Measurements from ENCODE around the gene AIG1. TPM values are rescaled to one million over a fixed set of nuclear protein-coding genes. Genes with fewer than 3 reads are reported as not detected.

Gene AIG1
- total RNA-seq, 3 donors from 2014 or later (not counting 1 experiment from before 2014, with no cell fraction given): 5.6 to 8.9 (median 6.2) TPM

- Mint-ChIP-seq H3K4me3 (no peak overlapping the region), H3K27ac (no peak overlapping the region), H3K9me3 (no peaks in the 10 kb centered on the region), H3K27me3 (ENCODE audit: low read depth in 2 of 2) (no peaks in the 10 kb centered on the region), H3K36me3 (no peaks in the 10 kb centered on the region), H3K4me1 (no peaks in the 10 kb centered on the region)
- no peak for TF ChIP-seq CTCF (IDR thresholded peaks at IDR 0.05)
- WGBS (ENCODE audit: insufficient coverage): 94% methylated on average over 4 of the region's 5 CpGs
- Histone ChIP-seq H3K27ac (ENCODE audit: low read length) (no peak overlapping the region), H3K27me3 (ENCODE audit: control insufficient read depth, insufficient read depth, low read length) (no peaks in the 10 kb centered on the region), H3K9me3 (ENCODE audit: control insufficient read depth, insufficient read depth, low read length) (no peaks in the 10 kb centered on the region), H3K4me1 (ENCODE audit: control insufficient read depth, insufficient read depth, low read length) (no peaks in the 10 kb centered on the region), H3K4me3 (ENCODE audit: low read length) (no peak overlapping the region), H3K36me3 (ENCODE audit: control insufficient read depth, insufficient read depth, low read length) (no peaks in the 10 kb centered on the region)
- no peak for ATAC-seq
- intact Hi-C loops (cut with micrococcal nuclease): no loop called here
- no peak for DNase-seq
These were observed 203.7 kb downstream of the AIG1 start for GRCh38 chr6:143264379-143264778.

- no peaks in the 10 kb centered on the region for H3K36me3 ChIP-seq (ENCODE audit: control insufficient read depth, insufficient read depth, low read length)
- H3K9me3 Mint-ChIP-seq: no peaks in the 10 kb centered on the region
- no peaks in the 10 kb centered on the region for H3K36me3 Mint-ChIP-seq
- H3K4me1 ChIP-seq (ENCODE audit: control insufficient read depth, insufficient read depth, low read length): no peaks in the 10 kb centered on the region
- no peak for TF ChIP-seq CTCF (IDR thresholded peaks at IDR 0.05)
- no peaks in the 10 kb centered on the region for H3K4me1 Mint-ChIP-seq
- 98% methylated on average over 2 of the region's 4 CpGs for WGBS (ENCODE audit: insufficient coverage)
- ATAC-seq: no peak
- no peak overlapping the region for H3K27ac ChIP-seq (ENCODE audit: low read length)
- DNase-seq: no peak
- no peak overlapping the region for H3K4me3 Mint-ChIP-seq
- H3K4me3 ChIP-seq (ENCODE audit: low read length): no peak overlapping the region
- H3K27ac Mint-ChIP-seq: no peak overlapping the region
- no peaks in the 10 kb centered on the region for H3K27me3 Mint-ChIP-seq (ENCODE audit: low read depth in 2 of 2)
- H3K27me3 ChIP-seq (ENCODE audit: control insufficient read depth, insufficient read depth, low read length): no peaks in the 10 kb centered on the region
- H3K9me3 ChIP-seq (ENCODE audit: control insufficient read depth, insufficient read depth, low read length): no peaks in the 10 kb centered on the region
- intact Hi-C loops (cut with micrococcal nuclease): no loop called here
These were observed 204.5 kb downstream of the AIG1 start for GRCh38 chr6:143264986-143265764.

- WGBS (ENCODE audit: insufficient coverage): 92% methylated on average over 2 of the region's 2 CpGs
- H3K9me3 Mint-ChIP-seq: no peaks in the 10 kb centered on the region
- no peak overlapping the region for H3K4me3 Mint-ChIP-seq
- intact Hi-C loops (cut with micrococcal nuclease): no loop called here
- Histone ChIP-seq H3K36me3 (ENCODE audit: control insufficient read depth, insufficient read depth, low read length) (no peaks in the 10 kb centered on the region), H3K27me3 (ENCODE audit: control insufficient read depth, insufficient read depth, low read length) (no peaks in the 10 kb centered on the region), H3K4me1 (ENCODE audit: control insufficient read depth, insufficient read depth, low read length) (no peaks in the 10 kb centered on the region), H3K9me3 (ENCODE audit: control insufficient read depth, insufficient read depth, low read length) (no peaks in the 10 kb centered on the region), H3K27ac (ENCODE audit: low read length) (no peak overlapping the region), H3K4me3 (ENCODE audit: low read length) (no peak overlapping the region)
- no peak for DNase-seq
- TF ChIP-seq CTCF (IDR thresholded peaks at IDR 0.05): no peak
- no peak for ATAC-seq
- no peaks in the 10 kb centered on the region for H3K4me1 Mint-ChIP-seq
- H3K27ac Mint-ChIP-seq: no peak overlapping the region
- no peaks in the 10 kb centered on the region for H3K27me3 Mint-ChIP-seq (ENCODE audit: low read depth in 2 of 2)
- H3K36me3 Mint-ChIP-seq: no peaks in the 10 kb centered on the region
These were observed 207.1 kb downstream of the AIG1 start for GRCh38 chr6:143267760-143268159.

GRCh38 chr6:143268439-143268838, 207.8 kb downstream of the AIG1 start:
- no peak overlapping the region for H3K27ac ChIP-seq (ENCODE audit: low read length)

More at GRCh38 chr6:143268439-143268838, 207.8 kb downstream of the AIG1 start:
- ATAC-seq (peak in 1 of 3 donors; percentile 30), DNase-seq (no peak)
- no peaks in the 10 kb centered on the region for H3K9me3 ChIP-seq (ENCODE audit: control insufficient read depth, insufficient read depth, low read length)
- no peak for TF ChIP-seq CTCF (IDR thresholded peaks at IDR 0.05)
- Mint-ChIP-seq H3K27me3 (ENCODE audit: low read depth in 2 of 2) (no peaks in the 10 kb centered on the region), H3K4me3 (no peak overlapping the region), H3K27ac (no peak overlapping the region), H3K9me3 (no peaks in the 10 kb centered on the region), H3K36me3 (no peaks in the 10 kb centered on the region), H3K4me1 (no peaks in the 10 kb centered on the region)
- no peaks in the 10 kb centered on the region for H3K36me3 ChIP-seq (ENCODE audit: control insufficient read depth, insufficient read depth, low read length)
- H3K4me1 ChIP-seq (ENCODE audit: control insufficient read depth, insufficient read depth, low read length): no peaks in the 10 kb centered on the region
- WGBS (ENCODE audit: insufficient coverage): 100% methylated on average over 1 of the region's 1 CpG
- H3K27me3 ChIP-seq (ENCODE audit: control insufficient read depth, insufficient read depth, low read length): no peaks in the 10 kb centered on the region
- intact Hi-C loops (cut with micrococcal nuclease): no loop called here
- no peak overlapping the region for H3K4me3 ChIP-seq (ENCODE audit: low read length)
